Stimulated activated CD4-positive, alpha-beta T cell treated with anti-CD3 and anti-CD28 coated beads, Interleukin-2, amount 100 ng/mL, for 48 hours (primary cell): ENCODE data around the gene STRA8.

Source experiments
- DNase-seq, 2 donors: peaks; one replicate each; pipeline ENCODE4 v3.0.0-alpha.2; 2020

The STRA8 gene

GRCh38 chr7:135271255-135271615, 37.6 kb downstream of the STRA8 start:
- DNase-seq, result no peak

- DNase-seq, result no peak
Observed at GRCh38 chr7:135272303-135272702, 38.7 kb downstream of the STRA8 start.

- no peak for DNase-seq
Observed at GRCh38 chr7:135273581-135273980, 39.9 kb downstream of the STRA8 start.

GRCh38 chr7:135274495-135275268, 41.0 kb downstream of the STRA8 start:
- DNase-seq, result peak; percentile 79 to 83

GRCh38 chr7:135275971-135276580, 42.4 kb downstream of the STRA8 start:
- DNase-seq, result no peak

GRCh38 chr7:135277161-135277560, 43.5 kb downstream of the STRA8 start:
- DNase-seq, result no peak

GRCh38 chr7:135281363-135281949, 47.8 kb downstream of the STRA8 start:
- DNase-seq, result peak; percentile 76 to 82

- no peak for DNase-seq
Observed at GRCh38 chr7:135282561-135283254, 49.1 kb downstream of the STRA8 start.

- no peak for DNase-seq
Observed at GRCh38 chr7:135283959-135284638, 50.5 kb downstream of the STRA8 start.

GRCh38 chr7:135285547-135286233, 52.1 kb downstream of the STRA8 start:
- no peak for DNase-seq

- no peak for DNase-seq
Observed at GRCh38 chr7:135286876-135287275, 53.2 kb downstream of the STRA8 start.

- no peak for DNase-seq
Observed at GRCh38 chr7:135290594-135290993, 57.0 kb downstream of the STRA8 start.

- DNase-seq, result no peak
Observed at GRCh38 chr7:135291809-135292253, 58.2 kb downstream of the STRA8 start.

- DNase-seq, result no peak
Observed at GRCh38 chr7:135299235-135299634, 65.6 kb downstream of the STRA8 start.

- DNase-seq, result no peak
Observed at GRCh38 chr7:135300913-135301765, 67.5 kb downstream of the STRA8 start.
